Ramos (cell line): ENCODE measurements around the gene MOB3C.

Experiments used
- in situ Hi-C: fragments of 300-500 bp; cut with MboI; formaldehyde crosslinking; loops from one replicate; pipeline ENCODE4 v1.14.3; 2022; ENCODE audit warnings: low sequenced_read_pairs; ENCODE audit not compliant: unreplicated experiment

The MOB3C gene

DNA sequence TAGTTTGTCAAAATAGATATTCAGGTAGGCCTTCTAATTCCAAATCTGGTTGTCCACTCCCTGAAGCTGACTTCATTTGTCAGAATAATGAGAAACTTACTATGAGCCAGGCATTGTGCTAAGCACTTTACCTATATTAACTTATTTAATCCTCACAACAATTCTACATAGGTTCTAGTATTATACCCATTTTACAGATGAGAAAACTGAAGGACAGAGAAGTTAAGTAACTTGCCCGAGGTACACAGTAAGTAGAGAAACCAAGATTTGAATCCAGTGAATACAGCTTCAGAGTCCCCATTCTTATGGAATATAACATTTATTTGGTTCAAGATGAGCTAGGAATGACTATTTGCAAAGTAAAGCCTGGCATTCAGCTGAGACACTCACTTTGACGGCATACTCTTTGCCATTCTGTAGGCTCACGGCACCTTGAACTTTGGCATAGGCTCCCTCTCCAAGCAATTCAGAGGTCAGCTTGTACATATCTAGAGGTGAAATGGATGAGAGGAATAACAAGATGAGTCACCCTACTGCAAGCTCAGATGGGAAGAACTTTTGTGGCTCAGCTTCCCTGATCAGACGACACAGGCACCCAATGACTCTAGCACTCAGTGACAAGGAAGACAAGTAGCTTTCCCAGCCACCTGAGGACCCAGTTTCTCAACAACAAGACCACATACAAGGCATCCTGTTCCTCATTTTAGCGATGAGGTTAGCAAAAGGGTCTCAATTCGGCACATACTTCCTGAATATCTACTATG is 36.3 kb downstream of the MOB3C start:
- in situ Hi-C loops, result no loop called here

DNA sequence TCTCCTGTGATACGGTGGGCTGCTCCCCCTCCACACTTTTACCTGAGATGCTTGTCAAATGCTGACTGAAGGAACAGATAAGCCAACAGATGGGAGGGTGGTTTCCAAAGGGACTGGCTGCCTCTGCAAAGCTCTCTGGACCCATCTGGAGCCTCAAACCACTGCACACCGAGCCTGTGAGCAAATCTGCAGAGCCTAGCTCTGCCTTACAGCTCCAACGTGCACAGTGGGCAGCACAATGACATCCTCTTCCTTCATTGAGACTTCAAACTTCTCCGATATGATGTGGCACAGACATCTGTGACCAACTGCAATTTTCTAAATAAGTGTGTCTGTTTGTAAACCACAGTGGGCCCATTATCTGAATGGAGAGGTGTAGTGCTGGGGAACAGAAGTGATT is 38.9 kb downstream of the MOB3C start:
- in situ Hi-C loops, result no loop called here

DNA sequence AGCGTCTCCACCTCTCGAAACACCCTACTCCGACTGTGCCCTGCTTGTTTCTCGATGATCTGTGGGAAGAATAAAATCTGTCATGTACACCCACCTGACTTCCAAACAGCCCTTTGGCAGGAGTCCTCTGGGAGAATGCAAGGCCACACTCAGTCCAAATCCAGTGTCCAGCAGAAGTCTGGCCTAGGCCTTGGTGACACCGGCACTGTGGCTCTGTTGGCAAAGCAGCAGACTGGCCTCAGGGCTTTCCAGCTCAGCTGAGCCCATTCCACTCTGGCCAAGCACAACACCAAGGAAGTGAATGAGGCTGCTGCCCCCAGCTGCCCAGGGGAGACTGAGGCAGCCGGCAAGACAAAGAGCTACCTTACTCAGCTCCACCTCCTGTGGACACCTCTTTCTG is 40.0 kb downstream of the MOB3C start:
- in situ Hi-C loops, result no loop called here

DNA sequence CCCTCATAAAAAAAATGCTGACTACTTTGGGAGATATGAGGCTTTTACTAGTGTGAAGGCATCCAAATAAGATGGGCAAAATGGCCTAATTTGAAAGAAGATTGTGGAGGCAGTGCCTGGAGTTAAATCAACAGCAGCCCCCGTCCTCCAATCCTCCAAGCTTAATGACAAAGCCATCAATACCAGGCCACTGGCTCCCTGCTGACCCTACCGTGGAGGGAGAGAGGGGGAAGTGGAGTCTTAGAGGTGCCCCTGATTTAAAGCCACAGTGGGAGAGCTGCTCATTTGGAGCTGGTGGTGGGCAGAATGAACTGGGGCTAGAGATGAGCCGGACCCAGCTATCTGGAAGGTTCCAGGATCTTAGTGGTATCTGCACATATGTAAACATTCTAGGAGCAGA is 40.8 kb downstream of the MOB3C start:
- in situ Hi-C loops, result no loop called here

DNA sequence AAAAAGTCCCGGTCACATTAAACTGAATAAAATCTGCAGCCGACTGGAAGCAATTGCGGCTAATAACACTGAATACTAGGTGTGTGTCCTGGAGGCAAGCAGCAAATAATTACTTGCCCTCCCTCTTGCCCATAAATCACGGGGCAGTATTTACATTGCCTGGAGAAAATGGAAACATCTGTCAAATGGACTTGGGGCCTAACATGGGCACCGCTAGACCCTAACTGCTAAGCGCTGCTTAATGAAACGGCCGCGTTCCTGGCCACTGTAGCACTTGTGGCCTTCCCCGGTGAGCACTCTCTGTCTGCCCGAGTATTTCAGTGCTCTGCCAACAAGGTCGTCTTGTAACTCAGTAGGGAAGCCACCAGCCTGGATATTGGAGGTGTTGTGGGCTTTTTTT is 41.3 kb downstream of the MOB3C start:
- in situ Hi-C loops, result no loop called here

DNA sequence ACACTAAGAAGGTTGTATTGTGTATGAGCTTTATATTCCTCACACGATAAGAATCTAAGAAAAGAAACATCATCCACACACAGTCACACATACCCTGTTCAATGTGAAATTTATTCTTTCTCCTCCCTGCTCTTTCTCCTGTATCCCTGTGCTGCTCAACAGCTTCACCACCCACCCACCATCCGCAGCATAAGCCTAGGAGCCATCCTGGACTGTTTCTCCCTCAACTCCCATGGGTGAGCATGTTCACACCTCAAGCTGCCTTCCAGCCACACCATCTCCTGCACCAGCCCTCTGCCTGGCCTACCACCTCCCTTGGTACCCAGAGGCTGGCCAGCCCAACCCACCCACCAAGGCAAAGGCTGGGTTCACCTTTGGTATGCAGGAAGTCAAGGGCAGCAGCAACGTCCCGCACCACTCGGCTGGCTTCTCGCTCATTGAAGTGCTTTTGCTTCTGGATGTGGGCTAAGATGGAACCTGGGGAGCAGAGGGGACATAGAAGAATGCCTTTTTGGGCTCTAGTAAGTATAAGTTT is 44.9 kb downstream of the MOB3C start:
- in situ Hi-C loops, result no loop called here

DNA sequence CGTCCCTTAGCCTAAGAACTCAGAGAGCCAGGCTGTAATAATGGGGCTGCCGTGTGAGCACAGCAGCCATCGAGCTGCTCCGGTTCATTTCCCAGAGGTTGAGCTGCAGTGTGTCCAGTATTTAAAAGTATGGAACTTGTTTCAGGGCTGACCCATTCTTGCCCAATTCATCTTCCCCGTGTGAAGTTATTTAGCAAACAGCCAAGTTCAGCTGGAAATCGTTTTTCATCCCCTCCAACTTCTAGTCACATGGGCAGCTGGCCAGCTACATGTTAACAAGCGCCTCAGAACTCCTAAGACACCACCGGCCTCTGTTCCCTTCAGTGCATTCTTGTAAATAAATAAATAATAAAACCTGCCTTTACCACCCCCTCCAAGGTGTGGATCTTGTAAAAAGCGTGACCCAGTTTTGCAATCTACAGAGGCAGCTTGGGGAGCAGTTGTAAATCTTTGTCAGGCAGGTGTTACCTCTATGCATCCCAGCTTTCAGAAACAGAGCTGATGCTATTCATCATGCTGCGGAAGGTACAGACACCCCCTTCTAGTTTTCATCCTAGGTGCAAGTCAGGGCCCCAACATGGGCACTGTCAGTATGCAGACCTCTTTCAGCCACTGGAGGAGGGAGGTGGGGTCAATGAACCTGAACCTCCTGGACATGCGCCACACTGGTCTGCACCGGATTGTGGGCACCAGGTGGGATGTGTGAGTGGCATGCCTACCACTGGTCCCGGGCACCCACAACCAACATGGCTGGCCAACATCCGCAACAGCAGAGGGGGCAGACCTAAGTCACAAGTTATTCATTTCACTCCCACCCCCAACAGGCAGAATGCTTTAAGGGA is 46.5 kb downstream of the MOB3C start:
- in situ Hi-C loops, result no loop called here

DNA sequence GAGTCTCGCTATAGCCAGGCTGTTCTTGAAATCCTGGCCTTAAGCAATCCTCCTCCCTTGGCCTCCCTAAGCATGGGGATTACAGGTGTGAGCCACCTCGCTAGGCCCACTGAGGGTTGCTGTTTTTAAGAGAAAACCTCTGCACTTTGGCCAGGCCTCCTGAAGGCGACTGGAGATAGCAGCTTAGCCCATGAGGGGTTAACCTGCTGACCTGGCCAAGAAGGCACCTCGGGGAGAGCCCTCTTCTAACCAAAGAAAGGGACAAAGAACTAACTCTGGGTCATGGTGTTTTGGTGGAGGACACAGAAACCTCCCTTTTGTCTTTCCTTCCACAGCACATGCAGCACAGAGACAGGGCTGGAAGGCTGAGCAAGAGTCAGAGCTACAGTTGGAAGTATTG is 47.5 kb downstream of the MOB3C start:
- in situ Hi-C loops, result no loop called here

DNA sequence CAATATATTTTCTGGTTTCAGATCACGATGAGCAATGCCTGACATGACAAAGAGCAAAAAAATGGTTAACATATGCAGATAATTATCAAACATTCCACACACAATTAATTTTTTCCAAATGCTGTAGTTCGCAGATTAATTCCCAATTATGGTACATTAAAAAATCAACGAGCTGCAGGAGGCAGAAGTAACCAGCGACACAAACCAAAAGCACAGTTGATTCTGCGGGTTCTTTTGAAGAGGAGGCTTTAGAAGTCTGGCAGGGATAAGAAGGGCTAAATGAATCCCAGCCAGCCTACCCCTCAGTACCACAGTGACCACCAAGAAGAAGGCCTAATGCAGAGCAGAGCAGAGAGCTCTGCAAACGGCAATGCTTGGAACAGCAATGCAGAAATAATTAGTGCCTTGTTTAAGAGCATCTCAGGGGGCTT is 48.1 kb downstream of the MOB3C start:
- in situ Hi-C loops, result no loop called here

DNA sequence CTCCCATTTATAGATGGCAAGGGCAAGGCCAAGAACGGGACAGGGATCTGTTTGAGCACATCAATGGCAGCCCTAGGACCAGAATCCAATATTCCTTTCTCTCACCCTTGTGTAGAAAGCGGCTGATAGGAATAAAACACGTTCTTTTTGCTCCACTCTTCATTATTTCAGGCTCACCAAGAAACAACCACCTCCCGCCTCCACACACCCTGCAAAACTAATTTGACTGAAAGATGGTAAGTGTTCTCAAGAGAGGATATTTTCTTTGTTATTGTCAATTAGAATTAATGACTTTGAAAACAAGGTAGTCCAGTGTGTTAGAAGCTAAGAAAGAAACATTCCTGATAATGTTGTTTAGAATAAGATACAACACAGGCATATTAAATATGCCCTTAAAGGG is 53.3 kb downstream of the MOB3C start:
- in situ Hi-C loops, result no loop called here

DNA sequence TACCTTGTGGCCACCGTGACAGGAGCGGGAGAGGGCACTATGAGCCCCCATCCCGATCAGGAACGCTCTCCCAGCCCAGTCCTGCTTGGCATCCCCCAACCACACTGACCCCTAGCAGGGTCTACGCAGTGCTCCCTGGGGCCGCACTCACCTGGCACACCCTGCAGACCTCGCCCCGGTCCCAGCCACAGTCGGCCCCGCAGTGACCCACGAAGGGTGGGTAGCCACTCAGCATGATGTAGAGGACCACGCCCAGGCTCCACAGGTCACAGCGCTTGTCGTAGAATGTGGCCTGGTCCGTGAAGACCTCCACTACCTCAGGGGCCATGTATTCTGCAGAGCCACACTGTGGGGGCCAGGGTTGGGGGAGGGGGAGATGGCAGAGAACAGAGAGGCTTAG is 54.1 kb downstream of the MOB3C start:
- in situ Hi-C loops, result no loop called here

DNA sequence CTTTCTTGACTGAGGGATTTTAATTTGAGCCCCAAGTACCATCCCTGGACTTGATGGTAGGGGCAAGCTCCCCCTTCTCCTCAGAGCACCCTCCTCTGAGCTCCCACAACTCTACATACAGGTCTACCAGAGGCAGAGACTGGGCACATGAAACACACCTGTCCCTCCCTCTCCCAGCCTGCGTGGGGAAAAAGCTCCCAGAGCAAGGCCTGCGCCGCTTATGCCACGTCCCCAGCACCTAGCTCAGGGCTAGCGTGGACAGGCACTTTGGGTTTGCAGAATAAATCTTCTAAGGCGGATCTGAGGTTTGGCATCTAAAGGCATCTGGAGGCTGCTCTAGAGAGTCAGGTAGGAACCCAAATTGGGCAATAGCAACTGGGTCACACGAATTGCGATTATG is 57.6 kb downstream of the MOB3C start:
- in situ Hi-C loops, result no loop called here

DNA sequence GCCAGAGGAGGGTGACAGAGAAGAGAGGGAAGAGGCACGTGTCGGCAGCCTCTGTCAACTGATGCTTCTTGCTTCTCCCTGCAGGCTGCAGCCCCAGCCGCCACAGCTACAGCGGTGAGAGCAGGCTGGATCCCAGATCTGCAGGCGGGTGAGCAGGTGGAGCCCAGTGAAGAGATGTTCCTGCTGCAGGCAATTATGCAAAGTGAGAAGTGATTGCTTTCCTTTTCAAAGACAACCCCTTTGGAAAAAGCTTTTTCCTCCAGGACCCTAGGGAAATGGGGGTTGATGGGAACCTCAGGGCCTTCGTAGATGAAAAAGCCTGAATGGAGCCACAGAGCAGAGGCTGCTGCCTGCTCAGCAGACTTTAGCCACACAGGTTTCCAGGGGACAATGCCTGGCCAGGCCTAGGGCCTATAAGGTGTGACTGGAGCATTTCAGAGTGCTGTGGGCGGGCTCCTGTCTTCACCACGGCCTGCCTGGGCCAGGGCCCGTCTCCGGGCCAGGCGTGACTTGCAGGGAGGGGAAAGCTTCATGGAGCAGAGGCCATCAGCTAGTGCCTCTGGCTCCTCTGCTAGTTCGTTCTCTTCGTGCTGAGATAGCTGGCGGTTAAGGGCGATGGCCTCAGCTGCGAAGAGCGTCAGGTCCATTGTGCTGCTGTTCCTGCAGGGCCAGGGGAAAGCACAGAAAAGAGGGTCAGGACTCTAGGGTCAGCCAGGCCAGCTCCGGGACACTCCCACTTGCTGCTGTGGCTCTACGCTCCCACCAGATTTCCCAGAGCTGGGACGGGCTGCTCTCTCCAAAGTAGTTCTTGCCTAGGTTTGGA is 58.3 kb downstream of the MOB3C start:
- in situ Hi-C loops, result no loop called here
